GM18870 (cell line): ENCODE results near the gene KCNH8.
"Not testable (repeated sequence)": the region's sequence is repeated elsewhere in the genome, so short reads cannot be mapped to it uniquely, and the experiment has no call there.

Source experiments
- ATAC-seq: cut with Tn5 transposase; IDR thresholded peaks from one replicate; pipeline ENCODE4 v1.9.1; 2021; ENCODE audit warnings: moderate library complexity; ENCODE audit not compliant: unreplicated experiment

The KCNH8 gene

DNA sequence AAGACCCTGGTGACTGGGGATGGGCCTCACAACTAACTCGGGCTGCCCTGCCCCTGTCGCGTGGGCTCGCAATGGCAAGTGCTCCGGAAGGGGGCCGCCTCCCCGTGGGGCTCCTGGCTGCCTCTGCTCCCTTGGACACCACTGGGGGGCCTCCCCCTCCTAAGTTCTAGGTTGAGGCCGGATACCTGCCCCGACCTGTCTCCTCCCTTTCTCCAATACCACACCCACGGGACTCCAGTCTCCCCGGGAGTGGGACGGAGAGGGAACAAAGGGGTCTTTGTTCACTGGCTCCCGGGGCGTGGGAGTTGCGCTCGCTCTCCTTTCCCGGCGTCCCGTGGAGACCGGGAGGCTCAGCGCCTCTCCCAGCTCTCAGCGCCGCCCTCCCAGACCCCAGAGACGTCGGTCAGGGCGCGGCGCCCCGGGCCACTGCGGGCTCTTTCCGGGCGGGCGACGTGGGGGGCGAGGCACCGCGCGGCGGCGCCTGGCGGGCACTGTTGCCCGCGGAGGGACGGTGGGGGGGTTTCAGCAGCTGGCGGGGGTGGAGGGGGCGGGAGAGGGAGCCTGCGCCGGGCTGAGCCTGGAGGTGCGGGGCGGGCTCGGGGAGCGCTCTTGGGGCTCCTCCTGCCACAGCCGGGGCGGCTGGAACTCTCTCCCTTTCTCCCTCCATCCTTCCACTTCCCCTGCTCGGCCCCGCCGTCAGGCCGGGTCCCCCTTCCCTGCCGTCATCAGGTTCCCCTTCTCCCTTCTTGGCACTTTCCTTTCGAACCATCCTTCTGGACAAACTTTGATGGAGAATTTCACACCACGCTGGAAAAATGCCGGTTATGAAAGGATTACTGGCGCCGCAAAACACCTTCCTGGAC lies at the start of gene KCNH8:
TSS of gene KCNH8 (plus strand) at position 606 of the 863 bp plus-strand sequence. CDS start at position 816, 210 bp downstream.
- no peak for ATAC-seq

DNA sequence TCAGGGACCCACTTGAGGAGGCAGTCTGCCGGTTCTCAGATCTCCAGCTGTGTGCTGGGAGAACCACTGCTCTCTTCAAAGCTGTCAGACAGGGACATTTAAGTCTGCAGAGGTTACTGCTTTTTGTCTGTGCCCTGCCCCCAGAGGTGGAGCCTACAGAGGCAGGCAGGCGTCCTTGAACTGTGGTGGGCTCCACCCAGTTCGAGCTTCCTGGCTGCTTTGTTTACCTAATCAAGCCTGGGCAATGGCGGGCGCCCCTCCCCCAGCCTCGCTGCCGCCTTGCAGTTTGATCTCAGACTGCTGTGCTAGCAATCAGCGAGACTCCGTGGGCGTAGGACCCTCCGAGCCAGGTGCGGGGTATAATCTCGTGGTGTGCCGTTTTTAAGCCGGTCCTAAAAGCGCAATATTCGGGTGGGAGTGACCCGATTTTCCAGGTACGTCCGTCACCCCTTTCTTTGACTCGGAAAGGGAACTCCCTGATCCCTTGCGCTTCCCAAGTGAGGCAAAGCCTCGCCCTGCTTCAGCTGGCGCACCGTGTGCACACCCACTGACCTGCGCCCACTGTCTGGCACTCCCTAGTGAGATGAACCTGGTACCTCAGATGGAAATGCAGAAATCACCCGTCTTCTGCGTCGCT lies 45.5 kb upstream of the KCNH8 start:
- not testable (repeated sequence) for ATAC-seq

DNA sequence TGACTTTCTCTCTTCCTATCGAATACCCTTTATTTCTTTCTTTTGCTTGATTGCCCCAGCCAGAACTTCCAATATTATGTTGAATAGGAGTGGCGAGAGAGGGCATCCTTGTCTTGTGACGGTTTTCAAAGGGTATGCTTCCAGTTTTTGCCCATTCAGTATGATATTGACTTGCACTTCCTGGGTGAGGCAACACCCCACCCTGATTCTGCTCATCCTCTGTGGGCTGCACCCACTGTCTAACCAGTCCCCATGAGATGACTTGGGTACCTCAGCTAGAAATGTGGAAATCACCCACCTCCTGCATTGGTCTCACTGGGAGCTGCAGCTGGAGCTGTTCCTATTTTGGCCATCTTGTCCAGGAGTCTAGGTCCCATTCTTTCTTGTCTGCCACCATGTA lies 44.8 kb upstream of the KCNH8 start:
- ATAC-seq: no peak

DNA sequence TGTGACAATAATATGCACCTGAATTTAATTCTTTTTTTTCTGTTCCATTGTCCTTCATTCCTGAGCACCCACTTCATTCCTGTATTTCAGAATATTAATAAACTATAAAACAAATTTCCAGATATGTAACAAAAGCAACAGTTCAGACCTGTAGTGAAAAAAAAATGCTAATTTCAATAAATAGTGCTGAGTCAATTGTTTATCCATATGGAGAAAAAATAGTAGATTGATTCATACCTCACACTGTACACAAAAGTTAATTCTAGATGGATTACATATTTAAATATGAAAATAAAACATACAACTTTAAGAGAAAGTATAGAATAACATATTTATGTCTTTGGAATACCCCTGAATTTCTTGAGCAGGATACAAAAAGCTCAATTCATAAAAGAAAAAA lies 43.9 kb upstream of the KCNH8 start:
- no peak for ATAC-seq

DNA sequence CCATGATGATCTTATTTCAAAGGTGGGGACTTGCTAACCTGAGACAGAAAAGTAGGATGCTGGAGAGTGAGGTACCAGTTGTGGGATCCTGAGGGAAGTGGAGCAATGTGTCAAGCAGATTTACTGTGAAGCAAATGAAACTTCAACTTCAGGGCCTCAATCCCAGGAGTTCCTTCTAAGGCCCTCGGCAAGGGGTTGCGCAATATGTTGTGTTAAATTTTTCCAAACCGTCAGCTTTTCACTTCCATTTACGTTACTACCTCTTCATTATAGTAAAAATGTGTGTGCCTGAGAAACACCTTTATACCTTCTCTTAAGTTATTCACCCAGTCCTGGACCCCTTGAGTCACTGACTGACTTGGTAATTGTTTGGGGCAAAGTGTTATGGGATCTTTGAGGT lies 42.5 kb upstream of the KCNH8 start:
- no peak for ATAC-seq

DNA sequence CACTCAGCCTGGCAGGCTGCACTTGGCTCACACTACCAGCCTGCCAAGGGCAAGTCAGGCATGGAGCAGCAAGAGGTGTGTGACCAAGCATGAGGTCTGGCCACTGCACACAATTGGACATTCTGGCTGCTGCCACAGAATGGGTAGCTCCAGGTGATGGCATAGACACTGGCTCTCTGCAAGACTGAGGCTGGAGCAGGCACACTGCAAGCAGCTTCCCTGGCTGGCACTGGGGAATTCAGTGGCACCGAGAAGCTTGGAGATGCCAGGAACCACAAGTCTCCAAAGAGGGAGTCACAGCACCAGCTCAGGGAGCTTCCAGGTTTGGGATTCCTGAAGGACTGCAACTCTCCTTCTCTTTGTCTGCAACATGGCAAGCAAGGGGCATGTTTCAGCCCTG lies 42.0 kb upstream of the KCNH8 start:
- no peak for ATAC-seq

DNA sequence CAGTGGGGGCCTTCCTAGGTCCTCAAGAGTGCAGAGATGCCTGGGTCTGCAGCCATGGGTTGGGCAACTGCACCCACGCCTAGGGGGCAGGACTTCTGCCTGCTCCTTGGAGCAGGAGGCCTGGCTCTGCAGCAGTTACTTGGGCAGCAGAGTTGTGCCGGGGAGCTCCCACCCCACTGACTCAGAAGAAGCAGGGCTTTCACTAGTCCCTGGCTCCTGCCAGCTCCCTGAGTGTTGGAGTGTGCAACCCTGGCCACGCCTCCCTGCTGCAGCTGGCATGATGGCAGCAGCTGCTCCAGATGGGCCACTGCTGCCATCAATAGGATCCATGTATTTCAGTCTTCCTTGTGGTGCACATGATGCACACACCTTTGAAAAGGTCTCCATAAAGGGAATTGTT lies 40.6 kb upstream of the KCNH8 start:
- ATAC-seq: no peak

DNA sequence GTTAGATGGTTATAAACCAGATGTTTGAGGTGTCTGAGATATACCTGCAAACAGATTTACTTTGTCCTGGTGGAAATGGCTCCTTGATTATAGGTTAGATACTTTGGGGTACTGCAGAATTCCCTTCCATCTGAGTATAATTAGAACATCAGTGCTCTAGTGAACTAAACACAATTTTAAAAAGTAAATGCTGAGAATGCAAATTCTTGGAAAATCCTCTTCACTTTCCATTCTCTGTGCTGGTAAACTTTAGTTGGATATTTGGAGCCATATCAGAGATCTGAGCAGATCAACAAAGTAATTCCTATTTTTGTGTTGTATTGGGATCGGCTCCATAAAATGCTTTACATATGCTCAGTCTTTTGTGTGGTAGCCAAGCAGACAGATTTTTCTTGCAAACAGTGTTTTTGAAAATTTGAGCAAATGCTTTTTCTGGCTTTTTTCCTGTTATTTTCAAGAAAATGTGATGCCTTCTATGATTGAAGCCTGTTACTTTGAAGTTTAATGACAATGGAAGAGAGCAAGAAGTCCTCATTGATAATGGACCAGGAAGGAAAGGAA lies 37.9 kb upstream of the KCNH8 start:
- ATAC-seq: no peak

DNA sequence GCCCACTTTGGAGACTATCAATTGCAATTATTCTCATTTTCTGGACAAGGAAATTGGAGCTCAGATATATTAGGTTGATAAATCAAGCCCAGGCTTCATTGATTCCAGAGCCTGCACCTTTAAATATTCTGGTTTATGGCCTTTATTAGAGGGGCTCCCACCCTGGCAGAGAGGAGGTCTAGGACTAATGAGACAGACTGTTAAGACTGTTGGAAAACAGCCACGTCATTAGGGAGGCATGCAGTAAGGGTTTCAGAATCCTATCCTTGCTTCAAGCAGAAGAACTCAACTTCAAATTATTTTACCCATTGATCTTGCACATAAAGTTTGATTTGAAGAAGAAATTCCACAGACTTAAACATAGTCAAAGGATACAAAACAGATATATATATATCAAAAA lies 33.8 kb upstream of the KCNH8 start:
- no peak for ATAC-seq

DNA sequence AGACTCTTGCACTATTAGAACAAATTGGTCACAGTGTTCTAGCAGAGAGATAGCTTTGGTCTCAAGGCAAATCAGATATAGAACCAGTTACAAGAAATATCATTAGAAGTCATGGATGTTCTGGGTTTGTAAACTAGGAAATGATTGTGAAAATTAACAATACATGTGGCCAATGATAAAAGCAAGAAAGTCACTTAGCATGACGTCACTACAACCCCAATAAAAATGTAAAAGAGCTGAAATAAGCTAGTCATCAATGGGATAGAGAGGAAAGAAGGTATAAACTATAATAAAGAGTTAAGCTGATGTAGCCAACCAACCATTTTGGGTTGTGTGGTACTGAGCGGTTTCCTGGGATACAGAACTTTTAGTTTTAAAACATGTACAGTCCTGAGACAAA lies 32.1 kb upstream of the KCNH8 start:
- no peak for ATAC-seq

DNA sequence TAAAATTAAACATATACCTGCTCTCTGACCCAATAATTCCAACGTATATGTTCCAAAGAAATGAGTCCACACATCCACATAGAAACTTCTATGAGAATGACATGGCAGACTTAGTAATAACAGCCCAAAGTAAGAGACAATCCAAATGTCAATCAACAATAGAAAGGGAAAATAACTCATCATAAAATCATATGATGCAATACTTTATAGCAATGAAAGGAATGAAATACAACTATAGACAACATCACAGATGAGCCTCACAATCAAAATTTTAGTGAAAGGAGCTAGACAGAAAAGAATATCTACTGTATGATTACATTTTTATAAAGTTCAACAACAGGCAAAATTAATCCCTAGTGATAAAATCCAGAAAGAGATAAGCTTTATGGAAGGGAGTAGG lies 23.6 kb upstream of the KCNH8 start:
- ATAC-seq: no peak

DNA sequence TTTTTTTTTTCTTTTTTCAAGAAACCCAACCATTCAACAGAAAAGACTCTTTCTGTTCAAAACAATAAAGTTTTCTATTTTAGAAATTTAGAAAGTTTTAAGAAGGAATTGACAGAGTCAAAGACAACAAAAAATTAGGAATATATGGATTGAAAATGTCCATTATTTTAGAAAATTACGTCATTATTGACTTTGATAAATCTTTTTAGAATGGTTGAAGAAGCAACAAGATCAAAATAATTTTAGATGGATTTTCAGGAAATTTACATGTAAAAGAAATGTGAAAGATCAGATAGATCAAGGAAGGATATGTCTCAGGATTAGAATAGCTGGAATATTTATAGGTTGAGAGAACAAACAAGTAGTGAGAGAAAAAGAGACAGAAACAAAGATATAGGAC lies 8.4 kb upstream of the KCNH8 start:
- ATAC-seq: no peak

DNA sequence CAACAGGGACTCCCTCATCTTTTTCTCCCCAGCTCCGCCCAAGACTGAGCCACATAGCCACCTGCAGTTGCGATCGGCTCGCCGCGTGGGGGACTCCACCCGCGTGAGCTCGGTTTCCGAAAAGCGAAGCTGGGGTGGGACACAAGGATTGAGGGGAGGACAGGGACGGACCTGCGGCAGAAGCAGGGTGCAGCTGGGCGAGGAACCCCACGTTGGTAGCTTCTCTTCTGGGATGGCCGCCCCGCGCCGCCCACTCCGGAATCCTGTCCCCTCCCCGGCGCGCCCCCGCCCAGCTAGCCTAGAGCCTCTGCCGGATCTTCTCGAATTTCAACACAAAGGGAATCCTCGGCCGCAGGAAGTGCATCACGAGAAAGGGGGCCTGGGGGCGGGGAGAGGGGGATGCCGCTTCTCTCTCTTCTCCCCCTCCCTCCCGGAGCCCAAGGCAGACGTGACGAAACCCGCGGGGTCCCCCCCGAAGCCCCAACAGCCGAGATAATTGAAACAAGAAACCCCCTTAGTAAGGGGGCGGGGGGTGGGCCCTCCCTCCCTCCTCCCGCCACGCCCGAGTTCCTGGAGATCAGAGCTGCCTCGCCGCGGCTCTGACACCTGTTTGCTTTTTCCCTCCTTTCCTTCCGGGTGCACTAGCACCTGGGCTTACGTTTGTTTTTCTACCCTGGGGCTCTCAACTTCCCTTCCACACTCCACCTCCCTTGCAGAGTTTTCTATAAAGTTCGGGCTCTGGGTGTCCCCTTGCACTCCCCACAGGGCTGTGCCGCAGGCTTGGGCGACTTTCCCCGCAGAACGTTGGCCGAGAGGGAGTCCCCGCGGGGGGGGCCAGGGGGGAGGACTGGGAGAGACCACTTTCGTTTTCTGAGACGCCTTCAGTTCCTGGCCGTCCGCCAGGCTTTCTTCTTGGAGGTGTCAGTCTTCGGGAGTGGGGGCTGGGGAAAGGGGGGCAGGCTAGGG lies 1.3 kb upstream of the KCNH8 start:
- ATAC-seq: peak; percentile 79

DNA sequence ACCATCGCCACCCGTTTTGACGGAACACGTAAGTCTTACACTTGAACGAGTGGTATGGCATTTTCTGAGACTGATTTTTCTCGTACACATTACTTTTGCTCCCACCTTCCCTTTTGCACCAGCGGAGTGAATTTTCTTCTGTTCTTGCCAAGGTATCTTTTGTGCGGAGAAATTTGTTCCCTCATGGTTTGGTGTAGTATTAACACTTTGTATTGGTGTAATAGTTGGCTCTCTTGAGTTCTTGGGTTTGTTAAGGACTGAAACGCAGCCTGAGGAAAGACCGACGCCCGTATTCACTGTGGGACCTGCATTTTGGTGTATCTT lies 420 bp downstream of the KCNH8 start:
- ATAC-seq: no peak

DNA sequence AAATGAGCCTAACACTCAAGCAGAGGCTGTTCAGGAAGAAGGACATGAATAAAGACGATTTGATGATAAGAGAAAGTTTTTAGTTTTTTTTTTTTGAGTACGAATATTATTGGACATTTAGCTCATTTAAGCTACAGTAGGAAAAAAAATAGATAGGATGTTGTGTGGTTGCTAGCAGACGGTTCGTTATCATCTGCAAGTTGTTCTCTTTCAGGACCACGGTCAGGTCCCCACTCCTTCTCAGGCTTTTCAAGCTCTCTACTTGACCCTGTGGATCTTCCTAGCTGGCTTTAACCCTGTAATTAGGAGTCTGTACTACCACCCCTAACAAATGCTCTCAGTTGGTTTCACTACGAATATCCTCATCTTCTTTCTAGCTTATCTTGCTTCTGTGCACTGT lies 1.1 kb downstream of the KCNH8 start:
- no peak for ATAC-seq

DNA sequence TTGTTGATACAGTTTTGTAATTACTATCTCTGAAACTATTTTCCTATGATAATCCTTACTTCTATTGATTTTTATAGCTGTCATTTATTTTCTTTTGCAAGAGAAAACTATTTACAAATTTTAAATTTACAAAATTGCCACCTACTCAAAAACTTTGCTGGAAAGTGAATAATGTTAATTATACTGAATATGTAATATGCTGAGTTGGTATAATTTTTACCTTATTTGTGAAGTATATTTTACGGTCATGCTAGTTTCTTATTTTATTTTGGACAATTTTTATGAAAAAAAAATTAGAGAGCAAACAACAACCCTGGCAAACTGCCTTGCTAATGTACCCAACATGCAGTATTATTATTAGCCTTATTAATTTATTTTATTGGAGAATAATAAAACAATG lies 2.9 kb downstream of the KCNH8 start:
- no peak for ATAC-seq

DNA sequence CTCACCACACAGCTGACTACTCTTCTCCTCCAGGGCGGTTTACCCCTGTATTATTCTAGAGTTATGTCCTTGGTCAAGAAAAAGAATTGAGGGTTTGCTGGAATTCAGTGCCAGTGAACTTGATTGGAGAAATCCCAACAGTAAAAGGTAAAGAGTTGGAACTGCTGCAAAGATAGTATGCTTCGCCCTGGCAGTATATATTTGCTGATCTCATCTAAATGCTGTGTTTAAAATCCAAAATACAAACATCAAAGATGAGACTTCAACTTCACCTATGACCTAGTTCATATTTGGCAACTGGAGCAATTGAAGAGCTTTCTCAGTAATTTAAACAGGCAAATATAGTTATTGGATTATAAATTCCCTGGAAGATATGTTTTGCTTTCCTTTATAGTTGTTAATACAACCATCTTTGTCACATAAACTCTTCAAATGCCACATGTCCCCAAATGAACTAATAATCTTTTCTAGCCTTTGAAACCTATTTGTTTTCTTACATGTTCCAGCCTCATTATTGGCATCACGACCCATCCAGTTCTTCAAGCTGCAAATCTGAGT lies 6.5 kb downstream of the KCNH8 start:
- ATAC-seq: no peak

DNA sequence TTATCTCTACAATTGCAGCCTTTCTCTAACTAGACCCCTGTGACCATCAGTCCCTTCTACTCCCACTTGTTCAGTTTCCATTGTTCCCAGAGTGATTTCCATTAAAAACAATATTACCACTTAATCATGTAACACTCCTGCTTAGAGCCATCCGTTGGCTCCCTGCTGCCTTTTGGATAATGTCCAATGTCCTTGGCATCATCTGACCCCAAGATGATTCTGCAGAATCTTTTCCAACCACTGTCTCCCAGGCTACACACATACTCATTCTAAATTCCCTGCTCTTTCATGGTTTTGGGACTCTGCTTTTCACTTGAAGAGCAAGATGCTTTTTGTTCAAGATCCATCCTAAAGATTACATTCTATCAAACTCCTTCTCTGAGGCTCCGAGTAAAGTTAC lies 7.1 kb downstream of the KCNH8 start:
- ATAC-seq: no peak

DNA sequence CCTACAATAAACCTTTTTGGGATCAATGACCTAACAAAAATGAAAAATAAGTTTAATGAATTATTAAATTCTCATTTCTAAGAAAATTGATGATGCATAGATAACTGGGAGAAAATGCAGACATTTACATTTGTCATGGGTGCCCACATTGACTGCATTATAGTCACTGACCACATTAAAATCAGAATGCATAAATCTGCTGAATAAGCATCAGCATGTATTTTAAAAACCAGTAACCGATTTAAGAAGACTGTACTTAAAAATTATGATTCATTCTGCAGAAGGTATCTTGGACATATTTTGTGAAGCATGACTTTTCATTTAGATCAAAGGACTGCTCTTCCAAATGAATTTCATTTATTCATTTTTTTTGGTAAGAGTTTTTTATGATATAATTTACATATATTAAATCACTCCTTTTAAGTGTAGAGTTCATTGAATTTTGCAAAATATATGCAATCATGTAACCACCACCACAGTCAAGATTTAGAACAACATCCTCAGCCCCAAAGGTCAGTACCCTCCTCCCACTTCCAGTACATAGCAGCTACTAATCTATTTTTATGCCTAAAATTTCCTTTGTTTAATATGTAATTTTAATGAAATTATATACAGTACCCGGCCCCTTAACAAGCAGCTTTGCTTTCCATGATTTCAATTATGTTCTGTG lies 11.8 kb downstream of the KCNH8 start:
- no peak for ATAC-seq

DNA sequence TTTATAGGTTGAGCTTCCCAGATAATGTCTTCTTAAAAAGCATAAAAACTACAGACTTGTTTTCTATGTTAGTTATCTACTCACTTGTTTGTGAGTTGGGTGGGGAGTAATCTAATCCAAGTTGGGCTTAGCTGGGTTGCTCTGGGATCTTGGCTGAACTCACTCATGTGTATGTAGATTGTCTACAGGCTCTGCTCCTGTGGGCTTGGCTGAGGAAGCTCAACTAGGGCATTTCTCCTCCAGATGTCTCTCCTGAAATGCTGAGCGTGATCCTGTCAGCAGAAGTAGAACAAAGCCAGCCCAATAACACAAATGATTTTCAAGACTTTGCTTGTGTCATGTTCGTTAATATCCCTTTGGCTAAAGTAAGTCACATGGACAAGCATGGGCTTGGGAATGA lies 17.3 kb downstream of the KCNH8 start:
- no peak for ATAC-seq
